CD4-positive, alpha-beta T cell (primary cell): ENCODE data around the gene ZNF225. TPM values are rescaled to one million over a fixed set of nuclear protein-coding genes. Genes with fewer than 3 reads are reported as not detected.

Source experiments
- ATAC-seq: fragments of 200-7000 bp; cut with Tn5 transposase; one replicate; pipeline ENCODE4 v1.10.0; 2022; ENCODE audit warnings: mild to moderate bottlenecking; ENCODE audit not compliant: poor library complexity
- CTCF ChIA-PET: fragments of 350-600 bp; sonication (Branson Sonifier 250); formaldehyde crosslinking; loops from one replicate; lab custom pipeline; 2021; ENCODE audit warnings: antibody characterized with exemption, inconsistent platforms; lab: Charles Lee
- POLR2A ChIA-PET: fragments of 350-600 bp; sonication (Branson Sonifier 250); formaldehyde crosslinking; loops from one replicate; lab custom pipeline; 2021; ENCODE audit warnings: antibody characterized with exemption, inconsistent platforms; lab: Charles Lee
- DNase-seq, 14 experiments: peaks; one replicate each; pipeline ENCODE4 v3.0.0-alpha.2; 2013 to 2020; ENCODE audit warnings: mixed read lengths in 2 of 14
- H3K27ac ChIP-seq, 2 donors: one replicate each; pipeline versions ENCODE4 v1.5.1 to v1.7.0; 2013; ENCODE audit warnings: low read length in 2 of 2, low read depth in 1 of 2, mild to moderate bottlenecking in 1 of 2
- H3K27me3 ChIP-seq, 2 experiments: 1 replicate in 1 of 2; 2 replicates in 1 of 2; pipeline versions ENCODE4 v1.6.1 to v1.7.0; 2013; ENCODE audit warnings: low read length in 2 of 2, control low read depth in 1 of 2, mild to moderate bottlenecking in 1 of 2, moderate library complexity in 1 of 2; ENCODE audit not compliant: insufficient read depth in 2 of 2, control insufficient read depth in 1 of 2
- H3K36me3 ChIP-seq: one replicate; pipeline ENCODE4 v1.6.1; 2013; ENCODE audit warnings: low read length, control low read depth; ENCODE audit not compliant: insufficient read depth
- H3K4me1 ChIP-seq: one replicate; pipeline ENCODE4 v1.6.1; 2013; ENCODE audit warnings: low read length, control low read depth; ENCODE audit not compliant: insufficient read depth
- H3K4me3 ChIP-seq: one replicate; pipeline ENCODE4 v1.5.1; 2013; ENCODE audit warnings: mild to moderate bottlenecking, low read length, moderate library complexity
- H3K9me3 ChIP-seq, 2 experiments: 1 replicate in 1 of 2; 2 replicates in 1 of 2; pipeline versions ENCODE4 v1.6.1 to v1.7.0; 2013; ENCODE audit warnings: low read length in 2 of 2, mild to moderate bottlenecking in 2 of 2, control low read depth in 1 of 2, moderate library complexity in 1 of 2; ENCODE audit not compliant: control insufficient read depth in 1 of 2, insufficient read depth in 1 of 2
- H3K27ac Mint-ChIP-seq: one replicate; pipeline ENCODE4 v1.8.0; 2020; ENCODE audit warnings: mixed read lengths
- H3K27me3 Mint-ChIP-seq: one replicate; pipeline ENCODE4 v1.8.0; 2021; ENCODE audit warnings: mixed read lengths
- H3K36me3 Mint-ChIP-seq: one replicate; pipeline ENCODE4 v1.8.0; 2021; ENCODE audit warnings: low read depth, mixed read lengths
- H3K4me1 Mint-ChIP-seq: one replicate; pipeline ENCODE4 v1.8.0; 2021; ENCODE audit warnings: low read depth, mixed read lengths
- H3K4me3 Mint-ChIP-seq: one replicate; pipeline ENCODE4 v1.8.0; 2020; ENCODE audit warnings: mild to moderate bottlenecking, mixed read lengths
- H3K9me3 Mint-ChIP-seq: one replicate; pipeline ENCODE4 v1.8.0; 2020; ENCODE audit warnings: mixed read lengths
- CTCF ChIP-seq: fragments of 200-600 bp; IDR thresholded peaks from one replicate; pipeline ENCODE4 v1.8.0; 2022; ENCODE audit warnings: antibody characterized with exemption, mild to moderate bottlenecking
- intact Hi-C, 2 experiments: fragments of 100-400 bp; cut with DNase I in 1 of 2; cut with micrococcal nuclease in 1 of 2; formaldehyde crosslinking; loops; one replicate each; pipeline versions ENCODE4 v1.15.1 to v1.9.0; 2023 to 2025; cut with DNase I, micrococcal nuclease
- total RNA-seq, 174 experiments: library from RNA in 2 of 174; stranded (reverse) in 2 of 174; gene quantifications; one replicate each; pipeline ENCODE4 v1.2.3 and lab custom pipeline; 2021 to 2026

The ZNF225 gene
- total RNA-seq, 2 experiments from 2014 or later, result 0.71 to 0.73 TPM

- H3K4me3 ChIP-seq, result no peak overlapping the region
- peaks cover 21 to 68% of the 10 kb centered on the region in 2 experiments for H3K9me3 ChIP-seq
- peaks cover 19% of the 10 kb centered on the region for H3K36me3 ChIP-seq
- ATAC-seq, result no peak
- POLR2A ChIA-PET, result no interaction called here
- CTCF ChIA-PET, result interaction anchor here (1.6 kb wide), 1 partner anchor 14 kb away, joined by 4 read pairs; no protein-coding TSS in a partner anchor
- H3K9me3 Mint-ChIP-seq, result peaks cover 20% of the 10 kb centered on the region
- peaks cover 84% of the 10 kb centered on the region for H3K36me3 Mint-ChIP-seq
- intact Hi-C loops, result no loop called here
- no peak for DNase-seq
- H3K27ac ChIP-seq, result no peak overlapping the region
- H3K4me1 Mint-ChIP-seq, result peaks cover 27% of the 10 kb centered on the region
- no peak overlapping the region for H3K4me3 Mint-ChIP-seq
- H3K27me3 ChIP-seq, result no peaks in the 10 kb centered on the region
- TF ChIP-seq CTCF, result no peak
- H3K4me1 ChIP-seq, result peaks cover 15% of the 10 kb centered on the region
- H3K27me3 Mint-ChIP-seq, result no peaks in the 10 kb centered on the region
- H3K27ac Mint-ChIP-seq, result no peak overlapping the region
Observed at GRCh38 chr19:44109458-44109857, 3.7 kb upstream of the ZNF225 start.

GRCh38 chr19:44111910-44112463 is 1.2 kb upstream of the ZNF225 start:
- H3K9me3 ChIP-seq, result peaks cover 14 to 46% of the 10 kb centered on the region in 2 experiments
- H3K36me3 ChIP-seq, result peaks cover 10% of the 10 kb centered on the region
- no peaks in the 10 kb centered on the region for H3K27me3 ChIP-seq
- CTCF ChIA-PET, result interaction anchor here (2.2 kb wide), 1 partner anchor 17 kb away, joined by 8 read pairs; the partner anchor contains the start of gene ZNF224
- H3K27ac ChIP-seq, result no peak overlapping the region
- H3K36me3 Mint-ChIP-seq, result peaks cover 79% of the 10 kb centered on the region
- DNase-seq (peak in 2 of 14 experiments; percentile 10 to 15), ATAC-seq (no peak)
- POLR2A ChIA-PET, result interaction anchor here (3.9 kb wide), 1 partner anchor 17 kb away, joined by 18 read pairs; no protein-coding TSS in a partner anchor
- intact Hi-C loops, result loop anchor here in 1 of 2 experiments (2.0 to 10.0 kb wide), 5 partner anchors 17 to 193 kb away; partner anchors contain the start of genes ZNF224, ZNF226, ZNF230 and ZNF235
- no peak for TF ChIP-seq CTCF
- H3K4me3 Mint-ChIP-seq, result peak overlapping the region; percentile 95
- peaks cover 15% of the 10 kb centered on the region for H3K9me3 Mint-ChIP-seq
- H3K4me1 ChIP-seq, result peaks cover 17% of the 10 kb centered on the region
- H3K27ac Mint-ChIP-seq, result peak overlapping the region; percentile 10
- H3K4me1 Mint-ChIP-seq, result peaks cover 37% of the 10 kb centered on the region
- no peaks in the 10 kb centered on the region for H3K27me3 Mint-ChIP-seq
- H3K4me3 ChIP-seq, result no peak overlapping the region

GRCh38 chr19:44112802-44113137 is 429 bp upstream of the ZNF225 start:
- peak overlapping the region; percentile 75 for H3K4me3 ChIP-seq
- no peak for TF ChIP-seq CTCF
- POLR2A ChIA-PET, result interaction anchor here (3.9 kb wide), 1 partner anchor 18 kb away, joined by 18 read pairs; no protein-coding TSS in a partner anchor
- peaks cover 17% of the 10 kb centered on the region for H3K4me1 ChIP-seq
- no peak for ATAC-seq
- no peak for DNase-seq
- peaks cover 12% of the 10 kb centered on the region for H3K36me3 ChIP-seq
- H3K9me3 ChIP-seq, result peaks cover 12 to 38% of the 10 kb centered on the region in 2 experiments
- no peaks in the 10 kb centered on the region for H3K27me3 ChIP-seq
- Mint-ChIP-seq H3K4me1 (peaks cover 37% of the 10 kb centered on the region), H3K9me3 (peaks cover 14% of the 10 kb centered on the region), H3K4me3 (peak overlapping the region; percentile 95), H3K36me3 (peaks cover 79% of the 10 kb centered on the region), H3K27ac (peak overlapping the region; percentile 57), H3K27me3 (no peaks in the 10 kb centered on the region)
- intact Hi-C loops, result loop anchor here in 1 of 2 experiments (1.0 to 10.0 kb wide), 6 partner anchors 18 to 192 kb away; partner anchors contain the start of genes ZNF224, ZNF226, ZNF230 and ZNF235
- CTCF ChIA-PET, result interaction anchor here (2.2 kb wide), 1 partner anchor 18 kb away, joined by 8 read pairs; the partner anchor contains the start of gene ZNF224
- no peak overlapping the region for H3K27ac ChIP-seq
